GM18909 (cell line): Measurements from ENCODE around the gene CDC123.
"Not testable (repeated sequence)": the region's sequence is repeated elsewhere in the genome, so short reads cannot be mapped to it uniquely, and the experiment has no call there.

ENCODE experiments used
- ATAC-seq: cut with Tn5 transposase; IDR thresholded peaks from one replicate; pipeline ENCODE4 v1.9.1; 2021; ENCODE audit warnings: mild to moderate bottlenecking; ENCODE audit not compliant: unreplicated experiment, poor library complexity

The CDC123 gene

DNA sequence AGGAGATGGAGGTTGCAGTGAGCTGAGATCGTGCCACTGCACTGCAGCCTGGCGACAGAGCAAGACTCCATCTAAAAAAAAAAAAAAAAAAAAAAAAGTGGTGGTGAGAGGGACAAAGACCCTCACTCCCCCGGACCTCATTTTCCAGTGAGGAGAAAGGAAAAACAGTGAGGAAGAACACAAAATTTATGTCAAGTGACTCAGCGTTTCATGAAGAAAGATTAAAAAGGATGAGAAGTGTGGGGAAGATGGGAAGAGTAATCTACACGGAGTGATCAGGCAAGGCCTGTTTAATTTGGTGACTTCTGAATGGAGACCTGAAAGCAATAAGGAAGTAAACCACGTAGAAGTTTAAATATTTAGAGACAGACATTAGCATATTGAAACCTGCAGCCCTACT is 7.3 kb upstream of the CDC123 start:
- no peak for ATAC-seq

DNA sequence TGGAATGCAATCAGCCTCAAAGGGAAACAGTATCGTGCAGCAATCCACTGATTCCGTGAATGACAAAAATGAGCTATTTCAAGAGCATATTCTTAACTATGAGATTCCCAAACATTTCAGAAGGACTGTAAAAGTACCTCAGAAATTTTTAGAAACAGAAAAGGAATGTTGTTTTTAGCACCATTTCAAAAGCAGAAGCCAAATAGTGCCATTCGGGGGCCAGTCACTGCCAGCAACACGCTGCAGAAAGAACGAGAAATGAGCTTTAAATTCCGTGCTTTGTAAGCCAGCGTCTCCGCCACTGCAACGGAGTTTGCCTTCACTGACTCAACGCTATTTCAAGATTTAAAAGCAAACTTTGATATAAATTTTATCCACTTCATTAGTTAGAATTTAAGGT is 6.6 kb upstream of the CDC123 start:
- ATAC-seq = no peak

DNA sequence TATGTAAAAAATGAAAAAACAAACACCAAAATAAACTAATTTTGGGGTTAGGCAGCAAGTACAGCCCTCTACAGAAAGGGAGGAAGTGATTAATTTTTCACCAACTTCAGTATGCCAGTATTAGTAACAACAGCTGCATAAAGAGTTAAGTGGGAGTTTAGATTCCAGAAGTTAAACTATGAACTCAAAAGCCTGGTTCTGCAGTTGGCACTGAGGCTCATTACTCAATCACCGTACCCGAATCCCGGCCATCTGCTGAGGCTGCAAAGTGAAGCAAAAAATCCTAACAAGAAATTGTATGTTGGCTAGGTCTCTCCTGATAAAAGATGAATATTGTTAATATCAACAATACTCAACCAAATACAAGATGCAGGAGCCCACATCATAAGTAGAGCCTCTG is 4.3 kb upstream of the CDC123 start:
- no peak for ATAC-seq

DNA sequence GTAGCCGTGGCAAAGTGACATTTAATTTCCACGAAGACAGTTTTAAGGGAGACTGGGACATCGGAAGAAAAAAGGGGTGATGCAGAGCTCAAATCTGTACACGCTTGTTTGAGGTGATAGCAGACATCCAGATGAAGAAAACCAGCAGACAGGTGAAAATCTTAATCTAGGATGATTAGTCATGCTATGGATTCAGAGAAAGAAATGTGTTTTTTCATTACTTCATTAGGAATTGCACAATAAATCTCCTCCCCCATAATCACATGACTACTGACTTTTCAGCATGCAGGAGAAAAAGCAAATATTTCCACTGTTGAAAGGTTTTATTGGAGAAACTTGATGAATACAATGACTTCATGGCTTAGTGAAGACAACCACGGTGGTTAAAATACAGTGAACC is 2.8 kb upstream of the CDC123 start:
- no peak for ATAC-seq

DNA sequence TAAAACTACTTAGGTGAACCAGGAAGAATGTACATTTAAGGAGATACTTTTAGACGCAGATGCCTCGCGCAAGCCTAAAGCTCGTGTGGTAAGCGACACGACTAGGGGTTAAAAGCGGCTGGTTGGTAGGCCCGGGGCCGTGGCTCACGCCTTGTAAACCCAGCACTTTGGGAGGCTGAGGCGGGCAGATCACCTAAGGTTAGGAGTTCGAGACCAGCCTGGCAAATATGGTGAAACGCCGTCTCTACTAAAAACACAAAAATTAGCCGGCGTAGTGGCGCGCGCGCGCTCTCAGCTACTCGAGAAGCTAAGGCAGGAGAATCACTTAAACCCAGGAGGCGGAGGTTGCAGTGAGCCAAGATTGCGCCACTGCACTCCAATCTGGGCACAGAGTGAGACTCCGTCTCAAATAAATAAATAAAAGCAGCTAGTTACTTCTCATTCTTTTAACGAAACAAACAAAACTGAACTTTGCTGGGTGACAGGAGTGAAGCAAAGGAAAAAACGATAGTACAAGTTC is 1.2 kb upstream of the CDC123 start:
- no peak for ATAC-seq

DNA sequence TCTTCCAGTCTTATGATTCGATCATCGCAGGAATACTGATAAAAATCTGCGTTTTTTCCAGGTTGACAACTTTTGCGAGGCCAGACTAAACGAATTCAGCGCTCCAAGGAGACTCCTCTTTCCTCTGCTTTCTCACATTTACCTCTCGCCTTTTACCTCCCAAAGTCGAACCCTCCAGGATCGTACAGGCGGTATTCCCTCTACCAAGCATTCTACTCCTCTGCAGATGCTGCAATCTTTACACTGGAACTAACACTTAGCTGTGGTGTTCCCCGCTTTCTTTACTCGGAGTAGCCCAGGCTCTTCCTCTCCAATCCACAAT is 746 bp upstream of the CDC123 start:
- ATAC-seq = peak; percentile 17

DNA sequence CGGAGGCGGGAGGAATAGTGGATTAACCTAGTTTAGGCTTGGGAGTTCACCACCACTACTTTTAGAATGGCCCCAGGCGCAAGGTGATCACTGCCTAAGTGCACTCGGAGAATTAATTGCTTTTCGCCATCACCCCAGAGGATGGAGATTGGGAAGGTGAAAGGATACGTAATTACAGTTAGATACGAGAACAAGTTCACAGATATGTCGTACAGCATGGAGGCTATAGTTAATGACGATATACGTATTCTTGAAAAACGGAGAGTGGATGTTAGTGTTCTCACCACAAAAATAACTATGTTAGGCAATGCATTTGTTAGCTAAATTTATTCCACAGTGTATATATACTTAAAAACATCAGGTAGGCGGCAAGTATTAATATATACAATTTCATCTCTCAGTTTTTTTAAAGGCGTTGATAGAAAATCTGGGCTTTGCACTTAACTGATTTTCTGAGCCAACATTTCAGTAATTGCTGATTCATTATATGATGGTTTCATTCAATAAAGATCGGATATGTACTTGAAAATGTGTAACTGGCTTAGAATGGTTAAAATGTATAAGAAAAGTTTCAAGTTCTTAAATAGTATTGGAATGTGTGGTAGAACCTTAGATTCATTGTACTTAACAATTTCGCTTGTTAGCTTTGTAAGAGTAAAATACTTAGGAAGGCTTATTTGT is 683 bp downstream of the CDC123 start:
- ATAC-seq = no peak

DNA sequence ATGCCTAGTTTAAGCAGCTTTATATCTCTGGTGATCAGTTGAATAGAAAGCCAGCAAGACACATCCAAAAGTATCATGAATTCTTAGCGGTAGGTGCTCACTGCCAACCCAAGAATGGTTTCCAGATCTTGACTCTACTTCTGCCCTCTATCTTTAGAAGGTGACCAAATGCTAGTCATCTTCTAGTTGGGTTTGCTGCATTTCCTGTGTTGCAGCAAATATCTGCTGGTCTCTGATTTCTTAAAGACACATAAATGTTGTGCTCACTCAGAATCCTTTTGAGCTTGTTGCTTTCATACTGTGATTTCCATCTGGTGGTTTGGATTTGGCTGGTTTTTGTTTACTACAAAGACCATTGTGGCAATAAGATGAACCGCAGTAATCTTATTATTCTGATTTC is 2.2 kb downstream of the CDC123 start:
- no peak for ATAC-seq

DNA sequence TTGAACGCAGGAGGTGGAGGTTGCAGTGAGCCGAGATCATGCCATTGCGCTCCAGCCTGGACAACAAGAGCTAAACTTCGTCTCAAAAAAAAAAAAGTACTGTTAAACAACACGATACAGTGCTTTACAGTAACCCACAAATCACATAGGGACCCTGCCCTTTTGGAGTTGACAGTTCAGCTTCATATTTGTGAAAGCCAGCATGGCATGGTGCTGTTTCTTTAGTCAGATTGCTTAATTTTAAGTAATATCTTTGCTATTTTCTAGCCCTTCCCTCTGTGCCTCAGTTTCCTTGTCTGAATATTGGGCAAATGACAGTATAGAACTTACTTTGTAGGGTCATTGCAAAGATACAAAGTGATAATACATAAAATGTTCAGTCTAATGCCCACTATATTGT is 4.9 kb downstream of the CDC123 start:
- ATAC-seq = no peak

DNA sequence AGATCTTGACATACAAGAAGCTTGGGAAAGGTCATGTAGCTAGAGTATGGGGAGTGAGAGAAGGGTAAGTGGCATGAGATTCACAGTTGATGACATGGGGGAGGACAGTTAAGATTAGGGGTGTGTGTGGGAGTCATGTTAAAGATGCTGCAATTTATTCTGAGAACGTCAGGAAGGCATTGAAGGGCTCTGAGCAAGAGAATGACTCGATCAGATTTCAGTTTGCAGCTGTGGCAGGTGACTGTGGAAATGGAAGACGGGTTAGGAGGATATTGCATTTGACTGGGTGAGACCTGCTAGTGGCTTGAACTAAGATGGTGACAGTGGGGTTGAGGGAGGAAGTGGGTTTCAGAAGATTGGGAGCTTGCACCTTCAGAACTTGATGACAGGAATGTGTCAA is 5.6 kb downstream of the CDC123 start:
- ATAC-seq = no peak

DNA sequence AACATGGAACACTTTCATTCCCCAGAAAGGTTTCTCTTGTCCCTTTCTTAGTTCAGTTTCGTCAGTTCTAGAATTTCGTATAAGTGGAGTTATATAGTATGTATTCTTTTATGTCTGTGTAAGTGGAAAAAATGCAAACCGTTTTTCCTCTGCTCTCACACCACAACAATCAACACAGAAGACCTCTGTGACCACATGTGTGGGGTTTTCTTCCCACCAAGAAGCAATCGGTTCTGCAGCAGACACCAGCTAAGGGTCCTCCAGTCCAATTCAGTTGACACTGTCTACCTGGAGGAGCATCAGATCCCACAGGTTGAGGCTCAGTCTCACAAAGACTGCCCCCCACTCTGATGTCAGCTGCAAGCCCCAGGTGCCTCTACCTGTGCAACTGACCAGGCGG is 6.2 kb downstream of the CDC123 start:
- no peak for ATAC-seq

DNA sequence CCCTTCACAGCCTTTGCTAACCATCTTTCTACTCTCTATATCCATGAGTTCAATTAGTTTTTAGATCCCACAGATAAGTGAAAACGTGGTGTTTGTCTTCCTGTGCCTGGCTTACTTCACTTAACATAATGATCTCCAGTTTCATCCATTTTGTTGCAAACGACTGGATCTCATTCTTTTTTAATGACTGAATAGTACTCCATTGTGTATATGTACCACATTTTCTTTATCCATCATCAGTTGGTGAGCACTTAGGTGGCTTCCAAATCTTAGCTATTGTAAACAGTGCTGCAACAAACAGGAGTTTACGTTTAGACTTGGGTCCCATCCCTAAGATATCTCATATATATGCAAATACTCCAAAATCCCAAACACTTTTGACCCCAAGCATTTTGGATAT is 9.1 kb downstream of the CDC123 start:
- ATAC-seq = no peak

DNA sequence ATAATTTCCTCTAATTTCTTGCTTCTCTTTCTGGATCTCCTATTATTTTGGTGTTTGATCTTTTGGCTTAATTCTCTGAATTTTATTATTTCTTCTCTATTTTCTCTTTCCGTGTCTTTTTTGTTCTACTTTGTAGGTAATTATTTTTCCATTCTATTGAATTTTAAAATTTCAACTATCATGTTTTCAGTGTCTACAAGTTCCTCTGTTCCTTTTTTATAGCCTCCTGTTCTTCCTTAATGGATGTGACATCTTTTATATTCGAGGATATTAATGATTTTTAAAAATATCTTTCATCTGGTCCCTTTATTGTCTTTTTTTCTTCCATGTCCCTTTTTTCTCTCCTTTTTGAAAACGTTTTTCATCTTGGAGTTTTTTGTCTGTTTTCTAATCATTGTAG is 11.1 kb downstream of the CDC123 start:
- no peak for ATAC-seq

DNA sequence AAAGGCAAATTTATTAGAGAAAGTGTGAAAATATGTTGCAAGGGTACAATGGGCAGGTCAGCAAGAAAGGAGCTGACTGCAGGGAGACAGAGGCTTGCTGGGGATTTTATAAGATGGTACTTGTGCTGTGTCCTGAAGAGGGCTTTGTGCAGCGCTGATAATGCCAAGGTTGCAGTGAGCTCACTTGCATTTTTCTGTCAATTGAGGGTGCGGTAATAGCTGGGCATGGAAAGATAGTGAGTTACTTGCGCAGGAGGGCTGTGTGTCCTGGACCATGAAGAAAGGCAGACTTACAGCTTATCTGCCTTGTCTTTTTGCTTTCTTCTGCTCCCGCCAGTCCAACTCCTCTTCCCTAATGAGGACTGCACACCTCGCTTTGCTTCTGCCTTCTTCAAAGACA is 12.5 kb downstream of the CDC123 start:
- ATAC-seq = no peak

DNA sequence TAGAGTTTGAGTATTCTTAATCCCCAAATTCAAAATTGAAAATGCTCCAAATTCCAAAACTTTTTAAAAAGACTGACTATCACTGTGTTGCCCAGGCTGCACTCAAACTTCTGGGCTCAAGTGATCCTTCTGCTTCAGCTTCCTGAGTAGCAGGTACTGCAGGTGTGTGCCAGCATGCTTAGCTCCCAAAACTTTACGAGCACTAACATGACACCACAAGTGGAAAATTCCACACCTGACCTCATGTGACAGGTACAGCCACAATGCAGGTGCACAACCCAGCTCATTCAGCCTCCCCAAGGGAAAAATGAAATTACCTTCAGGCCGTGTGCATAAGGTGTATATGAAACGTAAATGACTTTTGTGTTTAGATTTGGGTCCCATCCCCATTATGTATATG is 16.5 kb downstream of the CDC123 start:
- ATAC-seq = no peak

DNA sequence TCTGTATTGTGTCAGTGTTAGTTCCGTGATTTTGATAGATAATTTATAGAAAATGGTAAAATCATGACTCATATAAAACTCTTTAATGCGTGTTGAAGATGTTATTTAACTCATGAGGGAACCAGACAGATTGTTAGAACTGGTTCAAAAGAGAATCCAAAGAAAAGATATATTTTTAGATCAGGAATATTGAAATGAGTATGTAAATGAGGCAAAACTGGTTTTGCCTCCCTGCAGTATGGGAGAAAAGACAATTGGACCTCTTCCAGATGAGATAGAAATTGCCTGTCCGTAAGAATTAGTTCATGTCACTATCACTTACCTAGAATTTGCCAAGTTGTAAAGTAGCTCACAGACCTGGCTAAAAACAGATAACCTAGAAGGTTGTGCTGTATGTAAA is 17.6 kb downstream of the CDC123 start:
- ATAC-seq = no peak

DNA sequence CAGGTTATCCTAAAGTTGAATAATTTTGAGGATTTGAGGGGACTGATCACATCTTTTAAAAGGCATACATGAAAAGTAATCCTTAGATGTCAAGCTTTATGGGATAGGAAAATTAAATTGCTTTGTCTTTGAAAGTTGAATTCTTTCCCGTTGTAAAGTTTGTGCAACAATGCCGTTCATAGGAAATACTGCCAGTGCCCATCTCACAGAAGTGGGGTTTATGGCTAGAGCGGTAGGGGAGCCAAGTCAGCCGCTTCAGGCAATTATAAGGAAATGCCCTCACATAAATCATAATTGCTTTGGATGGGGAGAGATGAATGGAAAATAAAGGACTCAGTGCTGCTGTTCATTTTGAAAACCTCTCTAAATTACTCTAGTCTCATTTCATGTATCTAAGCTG is 18.1 kb downstream of the CDC123 start:
- no peak for ATAC-seq

DNA sequence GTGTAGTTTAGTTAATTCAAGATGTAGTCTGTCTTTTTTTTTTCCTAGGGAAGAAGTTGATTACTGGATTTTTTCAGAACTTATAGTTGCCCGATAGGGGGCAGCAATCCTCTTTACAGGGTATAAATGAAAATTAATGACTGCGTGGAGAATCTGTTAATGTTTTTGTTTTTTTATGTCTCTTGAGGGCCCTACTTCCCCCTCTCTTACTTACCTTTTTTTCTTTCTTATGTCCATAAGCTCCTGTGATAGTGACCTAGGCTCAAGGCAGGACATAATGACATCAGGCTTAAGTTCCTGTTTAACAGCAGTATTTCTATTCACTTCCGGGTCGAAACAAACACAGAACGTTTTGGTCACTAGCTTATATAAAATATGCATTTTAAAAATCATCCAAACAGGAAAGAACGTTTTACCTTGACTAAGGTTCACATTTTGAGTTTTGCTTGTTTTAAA is 18.8 kb downstream of the CDC123 start:
- no peak for ATAC-seq

DNA sequence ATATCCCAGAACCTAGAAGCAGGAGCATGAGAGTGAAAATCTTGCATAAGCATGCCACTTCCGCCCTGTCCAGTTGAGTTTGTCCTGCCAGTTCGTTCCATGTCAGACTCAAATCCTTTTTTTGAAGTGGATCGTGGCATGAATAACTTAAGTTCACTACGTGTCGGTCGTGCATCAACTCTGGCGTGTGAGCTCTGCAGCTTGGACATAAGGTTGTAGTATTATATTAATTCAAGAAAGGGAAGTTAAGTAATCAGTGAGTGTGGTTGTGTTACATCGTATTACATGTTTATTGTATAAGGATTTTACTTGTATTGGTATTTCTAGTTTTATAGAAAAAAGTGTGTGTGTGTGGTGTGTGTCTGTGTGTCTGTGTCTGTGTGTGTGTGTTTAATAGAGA is 23.0 kb downstream of the CDC123 start:
- no peak for ATAC-seq

DNA sequence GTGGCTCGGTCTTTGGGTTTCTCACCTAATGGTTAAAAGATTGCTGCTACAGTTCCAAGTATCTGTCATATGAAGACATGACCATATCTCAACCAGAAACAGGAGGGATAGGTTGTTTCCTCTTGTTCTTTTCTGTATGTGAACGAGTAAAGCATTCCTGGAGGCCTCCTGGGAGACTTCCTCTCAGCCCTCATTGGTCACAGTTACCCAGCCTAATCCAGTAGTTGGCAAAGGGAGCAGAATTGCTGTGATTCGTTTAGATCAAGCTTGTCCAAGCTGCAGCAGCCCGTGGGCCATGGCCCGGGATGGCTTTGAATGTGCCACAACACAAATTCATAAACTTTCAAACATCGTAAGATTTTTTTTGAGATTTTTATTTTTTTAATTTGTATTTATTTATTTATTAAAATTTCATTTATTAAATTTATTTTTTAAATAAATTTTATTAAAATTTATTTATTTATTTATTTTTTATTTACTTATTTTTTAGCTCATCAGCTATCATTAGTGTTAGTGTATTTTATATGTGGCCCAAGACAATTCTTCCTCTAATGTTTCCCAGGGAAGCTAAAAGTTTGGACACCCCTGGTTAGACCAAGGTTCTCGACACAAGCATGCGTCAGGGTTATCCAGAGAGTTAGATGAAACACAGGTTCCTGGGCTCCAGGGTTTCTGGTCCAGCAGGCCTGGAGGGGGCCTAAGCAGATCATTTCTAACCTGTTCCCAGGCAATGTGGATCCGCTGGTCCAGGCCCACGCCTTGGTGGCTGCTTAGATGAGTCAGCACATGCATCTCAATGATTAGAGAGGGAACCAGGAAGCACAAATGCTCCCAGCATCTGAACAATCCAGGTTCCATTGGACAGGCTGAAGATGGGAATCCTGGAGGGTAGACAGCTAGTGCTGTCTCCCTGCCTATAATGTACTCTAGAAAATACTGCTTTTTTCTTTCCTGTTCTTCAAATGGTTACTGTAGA is 25.6 kb downstream of the CDC123 start:
- ATAC-seq = no peak

DNA sequence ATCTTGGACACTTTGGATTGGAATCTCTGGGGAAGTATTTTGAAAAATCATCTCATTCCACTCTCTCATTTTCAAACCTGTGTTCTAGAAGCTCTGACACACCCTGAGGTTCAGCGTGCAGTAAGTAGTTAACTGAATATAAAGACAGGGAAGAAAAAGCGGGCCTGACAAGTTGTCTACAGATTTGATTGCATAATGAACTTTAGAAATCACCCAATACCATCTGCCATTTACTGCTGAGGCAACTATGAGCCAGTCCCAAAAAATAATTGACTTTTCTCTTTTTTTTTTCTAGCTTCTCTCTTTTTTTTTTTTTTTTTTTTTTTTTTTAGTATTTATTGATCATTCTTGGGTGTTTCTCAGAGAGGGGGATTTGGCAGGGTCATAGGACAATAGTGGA is 29.5 kb downstream of the CDC123 start:
- no peak for ATAC-seq

DNA sequence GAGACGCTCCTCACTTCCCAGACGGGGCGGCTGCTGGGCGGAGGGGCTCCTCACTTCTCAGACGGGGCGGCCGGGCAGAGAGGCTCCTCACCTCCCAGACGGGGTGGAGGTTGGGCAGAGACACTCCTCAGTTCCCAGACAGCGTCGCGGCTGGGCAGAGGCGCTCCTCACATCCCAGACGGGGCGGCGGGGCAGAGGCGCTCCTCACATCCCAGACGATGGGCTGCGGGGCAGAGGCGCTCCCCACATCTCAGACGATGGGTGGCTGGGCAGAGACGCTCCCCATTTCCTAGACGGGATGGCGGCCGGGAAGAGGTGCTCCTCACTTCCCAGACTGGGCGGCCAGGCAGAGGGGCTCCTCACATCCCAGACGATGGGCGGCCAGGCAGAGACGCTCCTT is 30.4 kb downstream of the CDC123 start:
- ATAC-seq = not testable (repeated sequence)
